Stimulated activated CD4-positive, alpha-beta T cell treated with anti-CD3 and anti-CD28 coated beads, Interleukin-12 subunit alpha, Interleukin-12 subunit beta, amount 100 ng/mL, for 4 hours (primary cell): ENCODE data around the gene RNH1.

ENCODE experiments used
- DNase-seq: peaks from one replicate; pipeline ENCODE4 v3.0.0-alpha.2; 2020

Gene RNH1

GRCh38 chr11:454801-455565 lies 52.1 kb downstream of the RNH1 start:
- DNase-seq, result no peak

- no peak for DNase-seq
Measured at GRCh38 chr11:454043-454442, 53.0 kb downstream of the RNH1 start.

- DNase-seq, result no peak
Measured at GRCh38 chr11:453564-453963, 53.5 kb downstream of the RNH1 start.

GRCh38 chr11:452916-453527 lies 54.0 kb downstream of the RNH1 start:
- no peak for DNase-seq

- no peak for DNase-seq
Measured at GRCh38 chr11:452203-452744, 54.8 kb downstream of the RNH1 start.

DNA sequence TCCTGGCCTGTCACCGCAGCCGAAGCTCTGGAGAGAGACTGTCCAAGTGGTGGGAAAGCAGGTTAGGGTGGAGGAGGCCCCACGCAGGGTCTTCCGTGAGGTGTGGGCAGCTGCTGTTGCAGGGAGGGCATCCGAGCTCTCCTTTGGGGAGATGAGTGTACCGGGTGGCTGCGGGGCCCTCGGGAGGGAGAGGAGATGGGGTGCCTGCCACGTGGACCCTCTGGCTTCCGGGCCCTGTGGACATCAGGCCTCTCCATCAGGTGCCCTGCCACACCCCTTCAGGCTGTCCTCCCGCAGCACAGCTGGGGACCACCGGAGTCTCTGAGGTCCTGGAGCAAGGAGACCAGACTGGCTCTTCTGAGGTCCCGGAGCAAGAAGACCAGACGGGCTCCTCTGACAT lies 55.3 kb downstream of the RNH1 start:
- DNase-seq, result no peak

- DNase-seq, result peak; percentile 67
Measured at GRCh38 chr11:450809-451451, 56.1 kb downstream of the RNH1 start.

DNA sequence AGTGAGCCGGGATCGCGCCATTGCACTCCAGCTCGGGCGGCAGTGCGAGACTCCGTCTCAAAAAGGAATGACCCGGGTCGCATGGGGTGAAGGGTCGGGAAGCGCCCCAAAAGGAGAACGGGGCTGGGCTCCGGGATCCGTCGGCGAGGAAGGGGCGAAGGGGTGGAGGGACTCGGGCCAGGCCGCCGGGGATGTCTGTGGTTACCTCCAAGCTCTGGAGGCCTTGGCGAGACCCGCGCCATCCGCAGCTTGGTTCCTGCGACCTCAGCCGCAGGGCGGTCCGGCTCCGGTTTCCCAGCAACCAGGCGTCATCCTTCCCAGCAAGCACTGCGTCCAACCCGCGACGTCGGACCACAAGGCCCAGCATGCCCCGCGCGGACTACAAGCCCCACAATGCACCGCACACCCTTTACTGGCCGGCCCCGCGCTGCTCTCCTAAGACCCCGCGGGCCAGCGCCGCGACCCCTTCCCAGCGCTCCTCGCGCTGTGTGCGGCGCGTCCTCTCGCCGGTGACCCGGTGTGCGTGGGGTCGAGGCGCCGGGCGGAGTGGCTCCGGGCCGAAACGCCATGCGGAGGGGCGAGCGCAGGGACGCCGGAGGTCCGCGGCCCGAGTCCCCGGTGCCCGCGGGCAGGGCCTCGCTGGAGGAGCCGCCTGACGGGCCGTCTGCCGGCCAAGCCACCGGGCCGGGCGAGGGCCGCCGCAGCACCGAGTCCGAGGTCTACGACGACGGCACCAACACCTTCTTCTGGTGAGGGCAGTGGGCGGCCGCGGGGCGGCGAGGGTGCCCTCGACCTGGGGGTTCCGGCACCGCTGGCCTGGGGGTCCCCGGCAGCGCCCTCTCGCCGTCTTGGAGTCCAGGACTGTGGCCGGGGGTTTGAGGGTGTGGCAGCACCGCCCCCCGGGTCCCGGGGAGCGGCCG lies 56.9 kb downstream of the RNH1 start, which contains the start of gene PTDSS2:
PTDSS2 (plus strand) TSS at position 391 of the 920 bp plus-strand sequence; CDS start at position 568, 177 bp downstream.
- DNase-seq, result peak; percentile 91

DNA sequence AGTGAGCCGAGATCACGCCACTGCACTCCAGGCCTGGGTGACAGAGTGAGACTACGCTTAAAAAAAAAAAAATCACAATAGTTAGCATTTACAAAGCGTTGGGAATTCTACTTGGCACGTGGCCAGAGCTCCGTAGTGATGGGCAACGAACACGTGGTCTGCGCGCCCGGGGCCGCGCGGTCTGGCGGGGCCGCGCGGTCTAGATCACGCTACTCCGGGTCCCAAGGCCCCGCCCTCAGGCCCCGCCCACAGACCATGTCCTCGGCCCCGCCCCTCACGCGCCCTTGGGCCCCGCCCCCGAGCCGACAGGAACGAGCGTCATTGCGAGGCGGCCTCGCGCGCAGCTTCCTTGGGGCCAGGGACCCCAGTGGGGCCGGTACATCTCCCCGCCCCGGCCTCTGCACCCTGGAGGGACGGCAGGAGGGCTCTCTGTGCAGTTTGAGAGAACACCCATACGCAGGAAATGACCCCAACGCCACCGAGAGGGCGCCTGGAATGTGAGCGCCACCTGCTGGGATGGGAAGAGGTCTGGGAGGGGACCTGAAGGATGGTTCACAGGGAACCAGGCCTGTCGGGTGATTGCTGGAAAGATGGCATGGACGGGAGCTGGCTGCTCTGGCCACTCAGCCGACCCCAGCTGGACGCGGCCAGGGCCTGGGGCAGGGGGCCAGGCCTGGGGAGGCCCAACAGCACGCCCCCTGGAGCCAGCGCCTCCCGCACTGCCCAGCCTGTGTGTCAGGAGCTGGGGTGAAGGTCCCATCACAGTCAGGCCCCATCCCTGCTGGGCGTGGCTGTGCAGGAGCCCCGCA lies 58.9 kb downstream of the RNH1 start:
- DNase-seq, result peak; percentile 99

DNA sequence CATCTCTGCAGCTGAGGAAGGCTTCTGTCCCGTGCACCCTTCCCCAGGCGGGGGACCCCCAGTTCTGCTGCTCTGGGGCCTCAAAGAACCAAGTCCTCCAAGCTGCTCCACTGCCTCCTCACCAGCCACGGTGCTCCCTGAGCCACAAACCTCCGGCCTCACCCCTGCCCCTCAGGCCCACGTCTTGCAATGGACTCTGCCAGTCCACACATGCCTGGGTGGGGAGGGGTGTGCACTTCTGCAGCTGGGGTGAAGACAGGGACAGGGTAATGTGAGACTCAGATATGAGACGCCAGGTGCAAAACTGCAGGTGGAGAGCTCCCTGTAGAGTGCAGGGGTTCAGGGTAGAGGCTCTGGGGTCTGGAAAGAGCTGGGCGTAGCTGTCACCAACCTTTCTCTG lies 60.2 kb downstream of the RNH1 start:
- no peak for DNase-seq

- DNase-seq, result no peak
Measured at GRCh38 chr11:445765-446588, 61.1 kb downstream of the RNH1 start.
